ENCODE data around the gene ARHGDIG. TPM values are rescaled to one million over a fixed set of nuclear protein-coding genes. Genes with fewer than 3 reads are reported as not detected.
A peak's percentile ranks its signal among the peaks of the same experiment; 100 is the strongest.

Gene ARHGDIG
- total RNA-seq, 1 donor from 2014 or later, result 13.8 TPM

DNA sequence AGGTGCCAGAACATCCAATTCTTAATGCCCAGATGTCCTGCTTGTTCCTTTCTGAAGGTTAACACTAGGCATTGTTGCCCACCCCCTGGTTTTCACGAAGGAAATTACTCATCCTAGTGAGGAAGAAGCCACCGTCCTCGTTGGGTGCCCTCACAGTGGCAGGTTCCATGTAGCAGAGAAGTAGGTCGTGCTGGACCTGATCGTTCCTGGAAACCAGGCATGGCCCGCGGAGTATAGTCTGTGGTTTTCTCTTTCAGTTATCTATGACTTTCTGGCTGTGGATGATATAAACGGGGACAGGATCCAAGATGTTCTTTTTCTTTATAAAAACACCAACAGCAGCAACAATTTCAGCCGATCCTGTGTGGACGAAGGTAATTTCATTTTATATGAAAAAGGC lies 21.2 kb upstream of the ARHGDIG start:
- no peak for DNase-seq
- peaks cover 8% of the 10 kb centered on the region for H3K4me1 Mint-ChIP-seq (ENCODE audit: low read depth, unreplicated experiment)
- H3K27me3 Mint-ChIP-seq (ENCODE audit: unreplicated experiment), result no peaks in the 10 kb centered on the region
- peak overlapping the region; percentile 10 for H3K27ac Mint-ChIP-seq (ENCODE audit: unreplicated experiment)
- H3K36me3 Mint-ChIP-seq (ENCODE audit: unreplicated experiment), result peaks cover 12% of the 10 kb centered on the region
- TF ChIP-seq, protein P1, sequence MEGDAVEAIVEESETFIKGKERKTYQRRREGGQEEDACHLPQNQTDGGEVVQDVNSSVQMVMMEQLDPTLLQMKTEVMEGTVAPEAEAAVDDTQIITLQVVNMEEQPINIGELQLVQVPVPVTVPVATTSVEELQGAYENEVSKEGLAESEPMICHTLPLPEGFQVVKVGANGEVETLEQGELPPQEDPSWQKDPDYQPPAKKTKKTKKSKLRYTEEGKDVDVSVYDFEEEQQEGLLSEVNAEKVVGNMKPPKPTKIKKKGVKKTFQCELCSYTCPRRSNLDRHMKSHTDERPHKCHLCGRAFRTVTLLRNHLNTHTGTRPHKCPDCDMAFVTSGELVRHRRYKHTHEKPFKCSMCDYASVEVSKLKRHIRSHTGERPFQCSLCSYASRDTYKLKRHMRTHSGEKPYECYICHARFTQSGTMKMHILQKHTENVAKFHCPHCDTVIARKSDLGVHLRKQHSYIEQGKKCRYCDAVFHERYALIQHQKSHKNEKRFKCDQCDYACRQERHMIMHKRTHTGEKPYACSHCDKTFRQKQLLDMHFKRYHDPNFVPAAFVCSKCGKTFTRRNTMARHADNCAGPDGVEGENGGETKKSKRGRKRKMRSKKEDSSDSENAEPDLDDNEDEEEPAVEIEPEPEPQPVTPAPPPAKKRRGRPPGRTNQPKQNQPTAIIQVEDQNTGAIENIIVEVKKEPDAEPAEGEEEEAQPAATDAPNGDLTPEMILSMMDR (IDR thresholded peaks at IDR 0.05; ENCODE audit: partially characterized antibody, unreplicated experiment), result no peak
- no peak overlapping the region for H3K4me3 Mint-ChIP-seq (ENCODE audit: unreplicated experiment)
- H3K9me3 Mint-ChIP-seq (ENCODE audit: unreplicated experiment), result peaks cover 7% of the 10 kb centered on the region

DNA sequence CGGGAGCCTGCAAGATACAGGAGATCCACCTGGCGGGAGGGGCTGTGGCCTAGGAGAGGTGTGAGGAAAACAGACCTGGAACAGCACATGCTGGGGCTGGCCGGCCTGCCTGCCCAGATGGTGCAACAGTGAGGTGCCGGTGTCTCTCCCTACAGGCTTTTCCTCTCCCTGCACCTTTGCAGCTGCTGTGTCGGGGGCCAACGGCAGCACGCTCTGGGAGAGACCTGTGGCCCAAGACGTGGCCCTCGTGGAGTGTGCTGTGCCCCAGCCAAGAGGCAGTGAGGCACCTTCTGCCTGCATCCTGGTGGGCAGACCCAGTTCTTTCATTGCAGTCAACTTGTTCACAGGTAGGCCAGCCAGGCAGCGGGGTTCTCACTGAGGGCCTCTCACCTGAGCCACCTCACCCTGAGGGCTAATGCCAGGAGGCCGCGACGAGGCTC lies 20.6 kb upstream of the ARHGDIG start:
- H3K4me1 Mint-ChIP-seq (ENCODE audit: low read depth, unreplicated experiment), result peaks cover 8% of the 10 kb centered on the region
- TF ChIP-seq, protein P1 (IDR thresholded peaks at IDR 0.05; ENCODE audit: partially characterized antibody, unreplicated experiment), result no peak
- DNase-seq, result no peak
- no peak overlapping the region for H3K27ac Mint-ChIP-seq (ENCODE audit: unreplicated experiment)
- H3K36me3 Mint-ChIP-seq (ENCODE audit: unreplicated experiment), result peaks cover 12% of the 10 kb centered on the region
- peaks cover 7% of the 10 kb centered on the region for H3K9me3 Mint-ChIP-seq (ENCODE audit: unreplicated experiment)
- no peak overlapping the region for H3K4me3 Mint-ChIP-seq (ENCODE audit: unreplicated experiment)
- H3K27me3 Mint-ChIP-seq (ENCODE audit: unreplicated experiment), result no peaks in the 10 kb centered on the region

DNA sequence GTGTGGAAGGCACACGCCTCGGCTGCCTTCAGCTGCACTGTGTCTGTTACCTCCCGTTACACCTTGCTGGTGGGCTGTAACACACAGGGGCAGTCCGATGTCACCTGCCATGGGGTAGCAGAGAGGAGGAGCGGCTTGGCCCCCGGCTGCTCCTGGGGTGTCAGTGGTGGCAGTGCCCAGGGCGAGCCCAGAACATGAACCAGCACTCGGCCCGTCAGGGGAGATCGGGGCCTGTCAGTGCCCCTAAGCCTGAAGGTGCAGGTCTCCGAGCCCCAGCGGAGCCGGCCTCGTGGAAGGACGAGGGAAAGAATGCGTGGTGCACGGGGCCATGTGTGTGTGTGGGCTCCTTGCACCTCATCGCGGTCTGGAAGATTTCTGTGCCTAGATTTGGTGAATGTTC lies 20.1 kb upstream of the ARHGDIG start:
- Mint-ChIP-seq H3K27me3 (ENCODE audit: unreplicated experiment) (no peaks in the 10 kb centered on the region), H3K4me1 (ENCODE audit: low read depth, unreplicated experiment) (peaks cover 8% of the 10 kb centered on the region), H3K27ac (ENCODE audit: unreplicated experiment) (no peak overlapping the region), H3K36me3 (ENCODE audit: unreplicated experiment) (peaks cover 12% of the 10 kb centered on the region), H3K9me3 (ENCODE audit: unreplicated experiment) (peaks cover 7% of the 10 kb centered on the region), H3K4me3 (ENCODE audit: unreplicated experiment) (no peak overlapping the region)
- TF ChIP-seq, protein P1 (IDR thresholded peaks at IDR 0.05; ENCODE audit: partially characterized antibody, unreplicated experiment), result no peak
- no peak for DNase-seq

DNA sequence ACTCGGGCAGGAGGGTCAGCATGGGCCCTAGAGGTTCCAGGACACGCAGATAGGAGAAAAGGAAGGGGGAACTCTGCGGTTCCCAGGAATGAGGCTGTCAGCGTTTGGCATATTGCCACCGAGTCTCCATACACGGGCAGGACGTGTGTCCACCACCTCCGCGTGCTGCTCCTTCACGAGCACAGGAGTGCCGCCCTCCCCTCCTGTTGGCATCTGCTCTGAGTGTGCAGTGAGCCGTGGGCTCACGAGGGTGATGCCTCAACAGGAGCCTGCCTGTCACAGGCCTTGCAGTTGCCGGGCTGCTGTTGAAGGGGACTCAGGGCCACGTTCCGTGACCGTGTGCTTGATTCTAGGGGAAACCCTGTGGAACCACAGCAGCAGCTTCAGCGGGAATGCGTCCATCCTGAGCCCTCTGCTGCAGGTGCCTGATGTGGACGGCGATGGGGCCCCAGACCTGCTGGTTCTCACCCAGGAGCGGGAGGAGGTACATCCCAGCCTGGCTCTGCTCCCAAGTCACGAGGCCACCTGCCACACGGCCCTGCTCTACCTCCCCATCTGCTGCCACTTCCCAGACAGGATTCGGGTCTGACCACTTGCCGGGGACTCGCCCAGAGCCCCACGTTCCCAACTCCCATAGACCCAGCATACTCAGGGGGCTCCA lies 19.2 kb upstream of the ARHGDIG start:
- H3K27me3 Mint-ChIP-seq (ENCODE audit: unreplicated experiment), result no peaks in the 10 kb centered on the region
- H3K36me3 Mint-ChIP-seq (ENCODE audit: unreplicated experiment), result peaks cover 7% of the 10 kb centered on the region
- TF ChIP-seq, protein P1 (IDR thresholded peaks at IDR 0.05; ENCODE audit: partially characterized antibody, unreplicated experiment), result no peak
- DNase-seq, result no peak
- peaks cover 8% of the 10 kb centered on the region for H3K4me1 Mint-ChIP-seq (ENCODE audit: low read depth, unreplicated experiment)
- H3K4me3 Mint-ChIP-seq (ENCODE audit: unreplicated experiment), result no peak overlapping the region
- no peak overlapping the region for H3K27ac Mint-ChIP-seq (ENCODE audit: unreplicated experiment)
- H3K9me3 Mint-ChIP-seq (ENCODE audit: unreplicated experiment), result peaks cover 4% of the 10 kb centered on the region

- peaks cover 8% of the 10 kb centered on the region for H3K4me1 Mint-ChIP-seq (ENCODE audit: low read depth, unreplicated experiment)
- TF ChIP-seq, protein P1 (IDR thresholded peaks at IDR 0.05; ENCODE audit: partially characterized antibody, unreplicated experiment), result no peak
- H3K9me3 Mint-ChIP-seq (ENCODE audit: unreplicated experiment), result peaks cover 5% of the 10 kb centered on the region
- no peak overlapping the region for H3K4me3 Mint-ChIP-seq (ENCODE audit: unreplicated experiment)
- H3K27ac Mint-ChIP-seq (ENCODE audit: unreplicated experiment), result no peak overlapping the region
- peaks cover under 1% of the 10 kb centered on the region for H3K27me3 Mint-ChIP-seq (ENCODE audit: unreplicated experiment)
- H3K36me3 Mint-ChIP-seq (ENCODE audit: unreplicated experiment), result peaks cover 5% of the 10 kb centered on the region
- DNase-seq, result no peak
These were observed 18.2 kb upstream of the ARHGDIG start for GRCh38 chr16:262121-262745.
